ENCODE measurements around the gene CAP1. TPM values are rescaled to one million over a fixed set of nuclear protein-coding genes. Genes with fewer than 3 reads are reported as not detected.

Gene CAP1
- total RNA-seq, result 100 to 1,000 TPM; 718 to 732 TPM

DNA sequence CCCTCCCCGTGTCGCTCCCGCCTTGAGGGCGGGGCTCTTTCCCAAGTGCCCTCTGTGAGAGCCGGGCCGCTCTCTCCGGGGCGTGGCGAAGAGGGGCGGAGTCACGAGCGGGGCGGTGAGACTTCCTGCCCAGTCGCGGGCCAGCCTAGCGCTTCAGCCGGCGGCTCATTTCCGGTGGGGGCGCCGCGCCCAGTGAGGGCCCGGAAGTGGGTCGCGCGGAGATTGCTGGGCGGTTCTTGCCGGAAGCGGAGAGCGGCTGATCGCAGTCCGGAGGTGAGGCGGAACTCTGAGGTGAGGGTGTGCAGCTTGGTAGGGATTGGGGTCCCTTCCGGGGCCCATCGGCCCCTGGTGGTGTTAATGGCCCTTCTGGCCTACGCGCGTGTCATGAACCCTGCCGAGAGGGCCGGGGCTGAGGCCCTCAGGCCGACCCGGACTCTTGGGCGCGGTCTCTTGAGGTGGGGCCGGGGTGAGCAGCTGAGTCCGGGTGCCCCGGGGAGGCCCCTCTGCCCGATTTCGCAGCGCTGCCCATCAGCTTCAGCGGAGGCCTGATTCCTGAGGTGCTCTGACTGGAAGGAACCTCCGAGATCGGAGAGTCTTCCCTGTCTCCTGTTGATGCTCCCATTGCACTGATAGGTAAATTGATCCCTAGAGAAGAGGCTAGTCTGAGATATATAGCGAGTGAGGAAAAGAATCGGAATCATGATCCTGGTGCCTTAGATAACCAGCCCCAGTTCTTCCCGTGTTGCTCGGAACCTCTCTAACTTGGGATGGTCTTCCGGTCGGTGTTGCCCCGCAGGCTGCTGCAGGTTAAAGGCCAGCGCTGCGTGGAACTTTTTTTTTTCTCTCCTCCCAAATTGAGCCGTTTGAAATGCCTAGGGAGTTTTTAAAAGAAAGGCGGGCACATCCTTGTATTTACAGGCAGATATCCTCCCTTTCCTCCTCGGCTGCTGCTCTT, at the start of gene CAP1:
Gene CAP1, plus strand, starts transcription at position 219 of the 955 bp plus-strand sequence. CDS start 18,618 bp downstream, outside the sequence.

GRCh38 chr1:40096977-40097782, 56.7 kb downstream of the CAP1 start, which contains the start of gene PPT1:
Gene PPT1 (minus strand): TSS chr1:40097252. CDS start chr1:40097238, 14 bp downstream.

Other genes with a start within 250 kb of the CAP1 start
- 10 to 100 TPM; 15.0 to 15.4 TPM for gene TRIT1, start 157.2 kb upstream of the CAP1 start, total RNA-seq
- under 1 TPM; 0.10 to 0.29 TPM for gene MYCL, start 138.8 kb upstream of the CAP1 start, total RNA-seq
- gene MFSD2A, start 85.6 kb upstream of the CAP1 start, total RNA-seq, result 1 to 10 TPM; 2.3 TPM
- 10 to 100 TPM; 78.4 to 79.4 TPM for gene PPT1, start 56.5 kb downstream of the CAP1 start, total RNA-seq
- gene RLF, start 120.7 kb downstream of the CAP1 start, total RNA-seq, result 10 to 100 TPM; 23.3 to 24.4 TPM
- gene TMCO2, start 207.2 kb downstream of the CAP1 start, total RNA-seq, result under 1 TPM in 1 of 2 experiments, not detected in 1; 0.38 TPM
- gene ZMPSTE24, start 217.5 kb downstream of the CAP1 start, total RNA-seq, result 10 to 100 TPM; 20.6 to 21.0 TPM

Data from activated naive CD4-positive, alpha-beta T cell treated with anti-CD3 and anti-CD28 coated beads, Interleukin-2, amount 10 ng/mL, durations not matched to agents 5 hours and 36 hours (primary cell).